A549 (cell line): Measurements from ENCODE around the gene ZNF438.

Experiments
- CHD4 ChIP-seq: fragments of 200-600 bp; sonication (generic); IDR thresholded peaks from 2 replicates; pipeline ENCODE4 v1.6.1; 2016; ENCODE audit warnings: antibody characterized with exemption, mild to moderate bottlenecking, borderline replicate concordance
- EP300 ChIP-seq, 2 experiments: fragments of >200 bp; sonication (Bioruptor Twin); formaldehyde crosslinking; IDR thresholded peaks; 2 replicates in 1 of 2; 3 replicates in 1 of 2; pipeline ENCODE4 v1.6.1; 2016 to 2017
- ESRRA ChIP-seq: fragments of 150-350 bp; IDR thresholded peaks from 2 replicates; pipeline ENCODE4 v1.6.1; 2014; ENCODE audit warnings: mild to moderate bottlenecking, low read length, borderline replicate concordance
- GATA3 ChIP-seq: IDR thresholded peaks from 2 replicates; pipeline ENCODE4 v1.6.1; 2012; ENCODE audit warnings: borderline replicate concordance
- POLR2A ChIP-seq: IDR thresholded peaks from 2 replicates; pipeline ENCODE4 v1.6.1; 2012; ENCODE audit warnings: mild to moderate bottlenecking, low read length
- RAD21 ChIP-seq, 2 experiments: fragments of >200 bp in 1 of 2; sonication (Bioruptor Twin) in 1 of 2; formaldehyde crosslinking in 1 of 2; IDR thresholded peaks in 1 of 2; conservative IDR thresholded peaks in 1 of 2; 2 replicates in 1 of 2; 3 replicates in 1 of 2; pipeline ENCODE4 v1.6.1; 2012 to 2018; ENCODE audit warnings: inconsistent platforms in 1 of 2
- RNF2 ChIP-seq: fragments of 200-600 bp; sonication (generic); IDR thresholded peaks from 2 replicates; pipeline ENCODE4 v1.6.1; 2016; ENCODE audit warnings: low read depth, mild to moderate bottlenecking, antibody characterized with exemption, moderate library complexity, borderline replicate concordance
- TF ChIP-seq, protein P1 (sequence below): fragments of >200 bp; sonication (Bioruptor Twin); formaldehyde crosslinking; IDR thresholded peaks from 3 replicates; pipeline ENCODE4 v1.5.1; 2016
- TF ChIP-seq, protein P2 (sequence below): fragments of 450-650 bp; IDR thresholded peaks from 2 replicates; pipeline ENCODE4 v1.6.1; 2014; ENCODE audit warnings: antibody characterized with exemption

DNA sequence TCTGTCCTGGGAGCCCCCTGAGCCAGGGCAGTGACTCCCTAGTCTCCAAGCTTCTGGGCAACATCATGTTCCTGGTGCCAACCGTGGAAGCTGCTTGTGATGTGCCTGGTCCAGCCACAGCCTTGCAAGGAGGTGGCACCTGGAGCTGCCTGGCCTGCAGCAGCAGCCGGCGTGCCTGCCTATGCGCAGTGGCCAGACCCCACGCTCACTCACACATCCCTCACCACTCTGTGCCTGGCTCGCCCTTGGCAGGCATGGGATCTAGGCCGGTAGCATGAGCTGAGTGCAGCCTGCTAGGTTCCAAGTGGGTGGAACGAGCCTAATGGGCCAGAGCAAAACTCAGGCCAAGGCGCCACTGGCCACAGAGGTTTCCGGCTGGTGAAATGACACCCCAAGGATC is 184.0 kb downstream of the ZNF438 start:
- TF ChIP-seq, protein P1, sequence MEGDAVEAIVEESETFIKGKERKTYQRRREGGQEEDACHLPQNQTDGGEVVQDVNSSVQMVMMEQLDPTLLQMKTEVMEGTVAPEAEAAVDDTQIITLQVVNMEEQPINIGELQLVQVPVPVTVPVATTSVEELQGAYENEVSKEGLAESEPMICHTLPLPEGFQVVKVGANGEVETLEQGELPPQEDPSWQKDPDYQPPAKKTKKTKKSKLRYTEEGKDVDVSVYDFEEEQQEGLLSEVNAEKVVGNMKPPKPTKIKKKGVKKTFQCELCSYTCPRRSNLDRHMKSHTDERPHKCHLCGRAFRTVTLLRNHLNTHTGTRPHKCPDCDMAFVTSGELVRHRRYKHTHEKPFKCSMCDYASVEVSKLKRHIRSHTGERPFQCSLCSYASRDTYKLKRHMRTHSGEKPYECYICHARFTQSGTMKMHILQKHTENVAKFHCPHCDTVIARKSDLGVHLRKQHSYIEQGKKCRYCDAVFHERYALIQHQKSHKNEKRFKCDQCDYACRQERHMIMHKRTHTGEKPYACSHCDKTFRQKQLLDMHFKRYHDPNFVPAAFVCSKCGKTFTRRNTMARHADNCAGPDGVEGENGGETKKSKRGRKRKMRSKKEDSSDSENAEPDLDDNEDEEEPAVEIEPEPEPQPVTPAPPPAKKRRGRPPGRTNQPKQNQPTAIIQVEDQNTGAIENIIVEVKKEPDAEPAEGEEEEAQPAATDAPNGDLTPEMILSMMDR, result no peak
- TF ChIP-seq EP300 (IDR thresholded peaks at IDR 0.05) (no peak), CHD4 (no peak), POLR2A (no peak), ESRRA (no peak), GATA3 (no peak), RAD21 (conservative IDR thresholded peaks at IDR 0.05 in 1 of 2, IDR thresholded peaks at IDR 0.05 in 1 of 2) (no peak), RNF2 (no peak)
- TF ChIP-seq, protein P2, sequence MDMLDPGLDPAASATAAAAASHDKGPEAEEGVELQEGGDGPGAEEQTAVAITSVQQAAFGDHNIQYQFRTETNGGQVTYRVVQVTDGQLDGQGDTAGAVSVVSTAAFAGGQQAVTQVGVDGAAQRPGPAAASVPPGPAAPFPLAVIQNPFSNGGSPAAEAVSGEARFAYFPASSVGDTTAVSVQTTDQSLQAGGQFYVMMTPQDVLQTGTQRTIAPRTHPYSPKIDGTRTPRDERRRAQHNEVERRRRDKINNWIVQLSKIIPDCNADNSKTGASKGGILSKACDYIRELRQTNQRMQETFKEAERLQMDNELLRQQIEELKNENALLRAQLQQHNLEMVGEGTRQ, result no peak
